Measurements from ENCODE around the gene GPR39. TPM values are rescaled to one million over a fixed set of nuclear protein-coding genes. Genes with fewer than 3 reads are reported as not detected.

Gene GPR39
- total and polyA plus RNA-seq, 10 donors, result 0.05 TPM; not detected in 9

DNA sequence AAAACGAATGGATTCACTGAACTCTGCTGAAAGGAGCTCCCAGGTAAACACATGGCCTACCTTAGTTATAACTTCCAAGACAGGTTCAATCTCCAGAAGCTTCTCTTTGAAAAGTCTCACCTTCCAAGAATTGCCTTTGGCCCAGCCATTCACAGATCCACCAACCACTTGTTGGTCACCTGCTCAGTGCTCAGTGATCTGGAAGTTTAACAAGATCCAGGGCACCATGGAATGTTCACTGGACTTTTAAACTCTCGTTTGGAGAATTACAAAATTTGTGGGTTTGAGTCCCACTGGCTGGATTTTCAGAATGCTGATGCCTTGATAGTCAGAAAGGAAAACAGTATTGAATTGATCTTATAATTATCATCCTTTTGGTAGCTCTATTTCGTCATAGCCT, 9.4 kb downstream of the GPR39 start:
- H3K4me3 ChIP-seq, result no peak overlapping the region
- no peaks in the 10 kb centered on the region for H3K4me1 ChIP-seq
- H3K27me3 ChIP-seq (replicated peaks in 1 of 7), result no peaks in the 10 kb centered on the region
- no peak overlapping the region for H3K27ac ChIP-seq
- TF ChIP-seq POLR2A (IDR thresholded peaks at IDR 0.05) (no peak), CTCF (IDR thresholded peaks at IDR 0.05 in 8 of 11, conservative IDR thresholded peaks at IDR 0.05 in 3 of 11) (no peak), POLR2AphosphoS5 (IDR thresholded peaks at IDR 0.05) (no peak)
- H3K36me3 ChIP-seq, result no peaks in the 10 kb centered on the region
- no peak for DNase-seq
- H3K9me3 ChIP-seq, result no peaks in the 10 kb centered on the region
- intact Hi-C loops (cut with DNase I; ENCODE audit: low total_unique reads), result no loop called here
- WGBS, 5 donors, result 39 to 84% (median 48%) methylated on average over 3 of the region's 3 CpGs

- 85 to 94% (median 87%) methylated on average over 5 of the region's 5 CpGs for WGBS, 5 donors
- Histone ChIP-seq H3K4me1 (no peaks in the 10 kb centered on the region), H3K4me3 (no peak overlapping the region), H3K36me3 (no peaks in the 10 kb centered on the region), H3K27ac (no peak overlapping the region), H3K9me3 (peaks cover 0 to 3% (median 0%) of the 10 kb centered on the region in 8 donors), H3K27me3 (replicated peaks in 1 of 7) (no peaks in the 10 kb centered on the region)
- intact Hi-C loops (cut with DNase I; ENCODE audit: low total_unique reads), result no loop called here
- TF ChIP-seq POLR2A (IDR thresholded peaks at IDR 0.05) (no peak), CTCF (IDR thresholded peaks at IDR 0.05 in 8 of 11, conservative IDR thresholded peaks at IDR 0.05 in 3 of 11) (no peak), POLR2AphosphoS5 (IDR thresholded peaks at IDR 0.05) (no peak)
- DNase-seq, result no peak
These were observed 10.1 kb downstream of the GPR39 start for GRCh38 chr2:132426656-132427055.

DNA sequence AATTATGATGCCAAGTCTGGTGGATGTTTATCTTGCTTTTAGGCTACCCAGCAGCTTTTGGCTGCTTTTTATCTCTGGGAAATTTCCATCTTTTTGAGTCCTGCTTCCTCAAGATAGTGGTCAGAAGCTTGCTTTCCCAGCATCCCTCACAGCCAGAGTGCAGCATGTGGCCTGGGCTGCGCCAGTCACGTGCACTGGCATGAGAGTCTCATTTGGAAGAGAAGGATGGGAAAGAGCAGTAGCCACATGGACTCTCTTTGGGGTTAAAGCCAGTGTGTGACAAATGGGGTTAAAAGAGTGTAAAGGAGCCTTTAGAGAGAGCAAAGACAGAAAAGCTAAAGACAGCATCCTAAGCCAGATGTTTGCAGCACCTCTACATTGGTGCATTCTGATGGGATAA, 12.7 kb downstream of the GPR39 start:
- H3K27me3 ChIP-seq (replicated peaks in 1 of 7), result no peaks in the 10 kb centered on the region
- H3K9me3 ChIP-seq, result peaks cover 0 to 17% (median 3%) of the 10 kb centered on the region in 8 donors
- no peaks in the 10 kb centered on the region for H3K36me3 ChIP-seq
- no peaks in the 10 kb centered on the region for H3K4me1 ChIP-seq
- TF ChIP-seq CTCF (IDR thresholded peaks at IDR 0.05 in 8 of 11, conservative IDR thresholded peaks at IDR 0.05 in 3 of 11), result no peak
- no peak for TF ChIP-seq POLR2A (IDR thresholded peaks at IDR 0.05)
- TF ChIP-seq POLR2AphosphoS5 (IDR thresholded peaks at IDR 0.05), result no peak
- no peak overlapping the region for H3K4me3 ChIP-seq
- no peak for DNase-seq
- 73 to 88% (median 79%) methylated on average over 2 of the region's 2 CpGs for WGBS, 5 donors
- H3K27ac ChIP-seq, result no peak overlapping the region
- intact Hi-C loops (cut with DNase I; ENCODE audit: low total_unique reads), result no loop called here

DNA sequence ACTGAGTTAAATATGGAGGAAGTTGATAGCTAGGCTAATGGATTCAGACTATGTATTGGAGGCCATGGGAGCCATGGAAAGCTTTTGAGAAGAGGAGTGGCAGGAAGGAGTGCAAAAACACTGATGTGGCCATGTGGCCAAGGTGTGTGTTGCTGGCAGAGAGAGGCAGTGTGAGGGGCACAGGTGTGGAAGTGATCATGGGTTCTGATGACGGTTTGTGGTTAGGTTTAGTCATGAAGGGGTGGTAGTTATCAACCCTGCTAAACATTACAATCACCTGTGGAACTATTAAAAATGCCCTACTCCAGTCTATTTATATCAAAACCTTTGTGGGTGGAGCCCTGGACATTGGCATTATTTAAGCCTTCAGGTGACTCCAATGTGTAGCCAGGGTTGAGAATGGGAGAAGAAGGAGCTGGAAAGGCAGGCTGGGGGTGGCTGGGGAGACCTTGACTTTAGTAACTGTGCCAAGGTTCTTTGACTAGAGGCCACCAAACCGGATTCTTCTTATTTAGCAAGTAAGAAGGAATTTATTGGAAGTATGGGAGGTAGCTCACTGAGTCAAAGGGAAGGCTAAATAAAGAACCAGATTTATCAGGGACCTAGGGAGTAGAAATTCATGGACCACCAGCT, 13.5 kb downstream of the GPR39 start:
- Histone ChIP-seq H3K4me1 (no peaks in the 10 kb centered on the region), H3K36me3 (no peaks in the 10 kb centered on the region), H3K27me3 (replicated peaks in 1 of 7) (no peaks in the 10 kb centered on the region), H3K27ac (no peak overlapping the region), H3K9me3 (peaks cover 0 to 17% (median 3%) of the 10 kb centered on the region in 8 donors), H3K4me3 (no peak overlapping the region)
- no peak for DNase-seq
- intact Hi-C loops (cut with DNase I; ENCODE audit: low total_unique reads), result no loop called here
- TF ChIP-seq CTCF (IDR thresholded peaks at IDR 0.05 in 8 of 11, conservative IDR thresholded peaks at IDR 0.05 in 3 of 11) (no peak), POLR2AphosphoS5 (IDR thresholded peaks at IDR 0.05) (no peak), POLR2A (IDR thresholded peaks at IDR 0.05) (no peak)
- WGBS, 5 donors, result 51 to 90% (median 66%) methylated on average over 2 of the region's 2 CpGs

Data from spleen (tissue), 11 donors.